HG03135 (cell line): Measurements from ENCODE around the gene CXCL5.

Experiments
- ATAC-seq: cut with Tn5 transposase; IDR thresholded peaks from one replicate; pipeline ENCODE4 v1.9.1; 2021; ENCODE audit warnings: mild to moderate bottlenecking, moderate library complexity; ENCODE audit not compliant: unreplicated experiment

CXCL5 gene

DNA sequence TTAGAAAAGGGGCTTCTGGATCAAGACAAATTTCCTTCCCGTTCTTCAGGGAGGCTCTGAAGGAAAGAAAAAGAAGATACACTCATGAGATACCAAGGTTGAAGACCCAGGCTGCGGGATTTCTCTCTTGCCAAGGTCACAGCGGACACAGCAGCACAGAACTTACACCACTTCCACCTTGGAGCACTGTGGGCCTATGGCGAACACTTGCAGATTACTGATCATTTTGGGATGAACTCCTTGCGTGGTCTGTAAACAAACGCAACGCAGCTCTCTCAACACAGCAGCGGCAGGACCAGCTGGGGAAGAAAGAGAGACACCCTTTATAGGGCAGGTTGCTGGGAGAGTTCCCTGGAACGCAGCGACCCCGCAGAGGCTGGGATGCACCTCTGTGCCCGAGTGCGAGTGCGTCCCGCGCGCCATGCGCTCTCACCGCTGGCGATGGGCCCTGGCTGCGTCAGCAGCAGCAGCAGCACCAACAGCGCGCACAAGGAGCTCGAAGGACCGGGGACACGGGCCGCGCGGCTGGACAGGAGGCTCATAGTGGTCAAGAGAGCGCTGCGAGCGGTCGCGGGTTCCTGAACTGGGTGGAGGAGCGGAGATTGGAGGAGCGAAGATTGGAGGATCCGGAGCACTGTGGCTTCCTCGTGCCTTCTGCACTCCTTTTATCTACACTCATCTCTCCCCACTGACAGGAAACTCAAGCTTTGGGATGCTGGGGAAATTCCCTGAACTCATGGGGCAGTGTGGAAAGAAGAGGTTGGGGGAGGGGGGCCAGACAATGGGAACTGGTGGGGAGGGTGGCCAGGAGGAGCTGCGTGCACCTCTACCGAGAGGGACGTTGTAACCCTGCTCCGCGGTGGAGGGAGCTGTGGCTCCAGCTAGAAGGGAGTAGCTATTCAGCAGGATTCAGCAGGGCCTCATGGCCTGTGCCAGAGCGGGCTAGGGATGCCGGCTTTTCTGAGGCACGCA is at the start of gene CXCL5:
TSS of gene CXCL5 (minus strand) at position 638 of the 972 bp plus-strand sequence. CDS start at position 542, 96 bp downstream.
- no peak for ATAC-seq

DNA sequence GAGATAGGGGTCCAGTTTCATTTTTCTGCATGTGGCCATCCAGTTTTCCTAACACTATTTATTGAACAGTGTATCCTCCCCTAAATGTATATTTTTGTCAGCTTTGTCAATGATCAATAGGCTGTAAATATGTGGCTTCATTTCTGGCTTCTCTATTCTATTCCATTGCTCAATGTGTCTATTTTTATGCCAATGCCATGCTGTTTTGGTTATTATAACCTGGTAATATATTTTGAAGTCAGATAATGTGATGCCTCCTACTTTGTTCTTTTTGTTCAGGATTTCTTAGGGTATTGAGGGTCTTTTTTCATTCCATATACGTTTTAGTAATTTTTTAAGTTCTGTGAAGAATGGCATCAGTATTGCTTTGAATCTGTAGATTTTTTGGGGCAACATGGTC is 48.7 kb upstream of the CXCL5 start:
- ATAC-seq, result no peak

DNA sequence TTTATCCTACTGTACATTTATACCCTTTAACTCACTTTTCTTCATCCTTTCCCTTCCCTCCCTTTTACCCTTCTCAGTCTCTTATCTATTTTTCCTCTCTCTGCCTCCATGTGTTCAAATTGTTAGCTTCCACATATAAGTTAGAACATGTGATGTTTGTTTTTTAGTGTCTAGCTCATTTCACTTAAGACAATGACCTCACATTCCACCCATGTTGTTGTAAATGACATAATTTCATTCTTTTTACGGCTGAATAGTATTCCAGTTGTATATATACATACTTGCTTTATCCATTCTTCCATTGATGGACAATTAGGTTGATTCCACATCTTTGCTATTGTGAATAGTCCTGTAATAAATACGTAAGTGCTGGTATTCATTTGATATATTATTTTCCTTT is 47.3 kb upstream of the CXCL5 start:
- ATAC-seq, result no peak

DNA sequence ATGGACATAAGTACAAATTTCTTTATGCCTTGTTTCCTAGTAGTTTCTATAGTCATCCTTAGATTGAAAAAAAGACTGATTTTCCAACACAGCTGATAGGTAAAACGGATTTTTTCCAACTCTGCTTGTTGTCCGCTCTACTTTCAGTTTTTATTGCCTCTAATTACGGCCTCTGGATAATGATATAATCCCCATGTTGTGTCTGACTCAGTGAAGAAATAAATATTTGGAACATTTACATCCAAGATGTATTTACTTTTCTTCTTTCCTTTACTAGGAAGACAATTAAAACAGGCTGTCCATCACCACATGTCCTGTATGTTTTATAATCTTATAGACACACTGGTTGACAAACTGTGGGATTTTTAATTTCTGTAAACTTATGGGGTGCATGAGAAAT is 46.8 kb upstream of the CXCL5 start:
- ATAC-seq, result no peak

DNA sequence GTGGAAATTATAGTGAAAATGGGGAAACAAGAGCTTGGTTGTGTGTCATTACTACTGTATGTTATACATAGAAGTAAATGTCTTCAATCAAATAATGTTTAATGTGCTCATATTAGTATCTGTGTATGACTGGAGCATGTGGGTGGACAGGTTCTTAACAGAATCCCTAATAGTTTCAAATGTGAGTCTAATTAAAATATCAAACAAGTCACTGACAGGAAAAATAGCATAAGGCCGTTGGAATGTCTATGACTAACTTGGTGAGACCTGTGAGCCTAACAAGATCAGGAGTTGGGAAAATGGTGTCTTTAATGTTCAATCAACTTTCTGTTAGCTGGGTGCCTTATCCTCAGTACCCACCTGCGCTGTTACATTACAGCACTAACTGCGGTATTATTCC is 46.2 kb upstream of the CXCL5 start:
- no peak for ATAC-seq

DNA sequence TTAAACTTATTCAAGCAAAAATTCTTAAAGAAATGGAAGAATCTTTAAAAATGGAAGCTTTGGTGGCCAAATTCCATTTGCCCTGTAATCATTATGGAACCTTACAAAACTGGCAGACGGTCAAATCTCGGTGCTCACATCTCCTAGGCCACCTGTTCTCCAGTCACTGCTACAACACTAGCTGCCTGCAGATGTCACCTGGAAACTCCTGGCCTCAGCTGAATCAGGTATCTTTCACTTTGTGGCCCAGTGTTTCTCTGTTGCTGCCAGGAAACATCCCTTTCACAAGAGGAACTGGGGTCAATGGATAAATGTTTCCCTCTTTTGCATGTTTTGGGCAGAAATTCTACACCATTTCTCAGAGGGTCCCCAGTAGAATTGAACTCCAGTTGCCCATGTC is 44.2 kb upstream of the CXCL5 start:
- ATAC-seq, result no peak

DNA sequence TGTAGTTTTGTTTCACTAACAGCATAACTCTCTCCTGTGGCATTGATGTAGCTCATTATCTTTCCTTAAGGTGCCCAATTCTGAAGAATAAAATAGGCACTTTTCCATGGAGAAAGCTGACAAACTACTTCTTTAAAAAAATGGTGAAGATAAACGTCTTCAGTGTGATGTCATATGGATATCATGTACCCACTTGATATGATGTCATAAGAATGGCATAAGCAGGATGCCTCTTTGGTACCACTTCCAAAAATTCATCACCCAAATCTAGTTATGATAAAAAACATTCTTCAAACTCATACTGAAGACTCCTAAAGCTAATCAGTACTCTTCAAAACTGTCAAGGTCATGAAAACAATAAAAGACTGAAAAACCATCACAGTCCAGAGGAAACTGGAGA is 42.9 kb upstream of the CXCL5 start:
- ATAC-seq, result no peak

DNA sequence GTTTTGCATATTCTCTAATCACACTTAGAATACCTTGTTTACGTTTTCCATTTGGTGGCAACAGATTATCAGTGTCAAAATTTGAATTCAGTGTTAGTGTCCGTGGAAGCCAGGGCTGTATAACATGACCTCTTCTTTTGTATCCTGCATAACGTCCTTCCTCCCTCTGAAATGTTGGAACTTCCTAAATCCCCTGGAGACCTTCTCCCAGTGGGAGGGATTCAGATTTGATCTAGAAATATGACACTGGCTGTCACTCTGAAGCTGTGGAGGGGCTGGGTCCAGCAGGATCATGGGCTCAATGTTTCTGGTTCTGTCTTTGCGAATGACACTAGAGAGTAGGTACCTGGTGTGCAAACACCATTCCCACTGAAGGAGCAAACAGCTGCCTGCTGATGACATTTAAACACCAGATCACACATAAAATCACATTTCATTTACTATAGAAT is 40.9 kb upstream of the CXCL5 start:
- ATAC-seq, result no peak

DNA sequence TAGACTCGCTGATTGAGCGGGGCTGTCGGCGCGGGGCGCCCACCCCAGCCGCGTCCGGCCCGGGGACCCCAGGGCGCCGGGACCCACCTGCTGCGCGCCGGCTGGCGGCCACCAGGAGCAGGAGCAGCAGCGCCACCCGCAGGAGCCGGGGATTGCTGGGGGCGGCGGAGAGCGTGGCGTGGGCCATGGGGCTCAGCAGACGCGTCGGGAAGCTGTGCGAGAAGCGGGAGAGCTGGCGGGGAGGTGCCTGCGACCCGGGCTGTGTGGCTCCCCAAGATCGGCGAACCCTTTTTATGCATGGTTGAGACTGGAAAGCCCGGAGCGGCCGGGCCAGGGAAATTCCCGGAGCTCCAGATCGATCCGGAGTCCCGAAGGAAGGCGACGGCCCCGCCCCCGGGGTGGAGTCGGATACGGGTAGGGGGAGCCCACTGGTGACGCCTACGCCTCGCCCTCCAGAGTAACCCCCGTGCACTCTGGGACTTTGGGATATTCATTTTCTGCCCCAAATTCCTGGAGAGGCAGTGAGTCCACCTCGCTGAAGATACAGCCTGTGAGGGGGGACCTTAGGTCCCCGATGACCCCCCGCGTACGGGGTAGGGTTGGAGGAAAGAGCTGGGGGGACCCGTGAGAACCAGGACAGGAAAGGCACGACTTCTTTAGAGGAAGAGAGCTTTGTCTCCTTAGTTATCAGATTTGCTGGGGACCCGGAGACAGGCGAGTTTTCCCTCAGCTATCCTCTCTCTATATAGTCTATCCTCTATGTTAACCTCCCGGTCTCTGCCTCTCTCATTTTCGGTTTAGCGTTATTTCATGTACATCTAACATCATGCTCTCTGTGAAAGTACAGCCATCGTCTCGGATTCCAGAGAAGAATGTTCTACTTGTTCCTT is 40.2 kb upstream of the CXCL5 start, which contains the start of gene CXCL3:
TSS of gene CXCL3 (minus strand) at position 265 of the 890 bp plus-strand sequence. CDS start at position 187, 78 bp downstream.
- ATAC-seq, result no peak

DNA sequence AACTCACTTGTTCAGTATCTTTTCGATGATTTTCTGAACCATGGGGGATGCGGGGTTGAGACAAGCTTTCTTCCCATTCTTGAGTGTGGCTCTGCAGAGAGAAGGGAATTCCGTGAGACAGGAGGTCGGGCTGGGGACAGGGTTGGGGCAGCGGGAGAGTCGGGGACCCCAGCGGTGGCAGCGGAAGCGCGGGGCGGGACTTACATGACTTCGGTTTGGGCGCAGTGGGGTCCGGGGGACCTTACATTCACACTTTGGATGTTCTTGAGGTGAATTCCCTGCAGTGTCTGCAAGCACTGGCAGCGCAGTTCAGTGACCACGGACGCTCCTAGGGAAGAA is 39.6 kb upstream of the CXCL5 start:
- ATAC-seq, result no peak

DNA sequence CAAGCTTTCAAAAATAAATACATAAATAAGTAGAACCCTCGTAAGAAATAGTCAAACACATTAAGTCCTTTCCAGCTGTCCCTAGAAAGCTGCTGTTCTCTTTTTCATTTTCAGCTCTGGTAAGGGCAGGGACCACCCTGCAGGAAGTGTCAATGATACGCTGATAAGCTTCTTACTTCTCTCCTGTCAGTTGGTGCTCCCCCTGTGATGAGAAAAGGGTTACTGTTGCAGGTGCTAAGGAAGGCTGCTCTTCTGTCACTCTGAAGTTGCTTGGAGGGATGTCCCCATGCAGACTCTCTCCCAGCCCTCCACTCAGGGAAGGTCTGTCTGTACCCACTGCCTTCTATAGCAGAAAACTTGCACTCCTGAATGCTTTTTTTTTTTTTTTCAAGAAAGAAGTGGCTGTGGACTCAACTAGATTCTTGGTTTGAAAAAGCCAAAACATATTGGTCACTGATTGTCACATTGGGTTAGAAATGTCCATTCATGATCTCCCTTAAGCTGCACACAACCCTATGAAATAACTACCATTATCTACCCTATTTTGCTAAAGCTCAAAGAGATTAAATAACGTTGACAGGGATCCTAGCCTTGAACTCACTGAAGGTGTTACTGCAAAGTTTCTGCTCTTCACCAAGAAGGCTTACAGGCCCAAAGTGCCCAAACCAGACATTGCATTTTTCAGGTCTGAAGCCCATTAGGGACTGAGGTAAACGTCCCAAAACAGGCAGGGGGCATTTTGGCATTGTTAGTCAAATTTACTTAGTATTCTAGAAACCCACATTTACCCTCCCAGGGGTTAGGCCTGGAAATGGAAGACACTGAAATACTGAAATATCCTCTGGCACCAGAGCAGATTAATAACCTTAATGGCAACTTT is 38.8 kb upstream of the CXCL5 start:
- no peak for ATAC-seq

DNA sequence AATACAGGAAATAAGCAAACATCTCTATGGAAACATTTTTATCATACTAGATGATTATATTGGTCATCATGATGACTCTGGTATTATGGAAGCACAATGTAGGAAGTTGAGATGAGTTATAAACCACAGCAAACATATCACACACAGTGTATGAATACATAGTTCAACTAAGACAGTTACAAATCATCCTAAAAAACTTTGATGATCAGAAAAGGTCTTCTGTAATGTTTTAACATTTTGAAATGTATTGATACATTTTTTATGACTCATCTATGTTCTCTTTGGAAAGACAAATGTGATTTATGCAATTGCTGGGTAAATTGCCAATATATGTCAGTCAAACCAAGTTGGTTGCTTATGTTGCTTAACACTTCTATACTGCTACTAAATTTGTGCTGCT is 35.3 kb upstream of the CXCL5 start:
- ATAC-seq, result no peak

DNA sequence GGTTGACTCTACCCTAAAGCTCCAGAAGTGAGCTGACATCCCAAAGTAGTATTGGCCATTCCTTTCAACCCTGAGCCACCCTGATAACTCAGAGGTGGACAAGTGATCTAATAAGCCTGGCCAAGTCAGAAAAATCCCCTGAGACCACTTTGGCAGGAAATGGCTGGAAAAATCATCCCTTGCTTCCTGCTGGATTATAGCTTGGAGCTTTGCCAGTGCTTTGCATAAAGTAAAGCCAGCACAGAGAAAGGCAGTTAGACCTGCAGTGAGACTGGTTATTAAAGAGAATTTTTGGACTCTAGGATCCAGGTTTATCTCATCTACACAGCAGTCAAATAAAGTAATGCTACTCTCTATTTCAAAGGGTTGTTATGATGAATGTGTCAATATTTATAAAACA is 33.6 kb upstream of the CXCL5 start:
- ATAC-seq, result no peak

DNA sequence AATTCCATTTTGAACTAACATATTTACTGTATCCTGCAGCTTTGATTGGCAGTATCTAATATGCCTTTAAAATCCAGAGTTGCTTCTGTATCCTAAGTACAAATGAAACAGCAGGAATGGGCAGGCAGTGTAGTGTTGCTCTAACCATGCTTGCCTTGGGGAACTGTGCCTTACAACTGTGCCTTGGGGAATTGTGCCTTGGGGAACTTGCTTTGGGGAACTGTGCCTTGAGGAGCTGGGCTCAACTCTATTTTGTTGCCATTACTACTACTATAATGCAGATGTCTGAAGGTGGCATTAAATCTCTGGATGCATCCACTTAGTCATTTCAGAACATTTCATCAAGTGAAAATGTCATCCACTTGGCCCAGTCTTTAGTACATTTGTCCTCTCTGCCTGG is 33.1 kb upstream of the CXCL5 start:
- ATAC-seq, result no peak

DNA sequence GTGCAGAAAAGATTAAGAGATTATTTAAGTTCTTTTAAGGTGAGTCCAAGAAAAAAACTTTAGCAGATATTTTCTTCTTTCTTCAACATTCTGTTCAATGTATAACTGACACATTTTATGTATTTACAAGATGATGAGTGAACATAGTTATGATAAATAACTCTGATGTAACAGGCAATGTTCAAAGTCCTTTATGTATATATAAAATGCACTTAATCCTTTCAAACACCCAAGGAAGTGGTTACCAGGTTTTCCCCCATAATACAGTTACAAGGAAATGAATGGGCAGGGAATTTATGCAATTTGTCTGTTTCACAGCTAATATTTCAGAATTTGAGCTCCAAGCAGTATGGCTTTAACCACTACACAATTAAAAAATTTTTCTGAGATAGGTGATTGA is 31.8 kb upstream of the CXCL5 start:
- ATAC-seq, result no peak

DNA sequence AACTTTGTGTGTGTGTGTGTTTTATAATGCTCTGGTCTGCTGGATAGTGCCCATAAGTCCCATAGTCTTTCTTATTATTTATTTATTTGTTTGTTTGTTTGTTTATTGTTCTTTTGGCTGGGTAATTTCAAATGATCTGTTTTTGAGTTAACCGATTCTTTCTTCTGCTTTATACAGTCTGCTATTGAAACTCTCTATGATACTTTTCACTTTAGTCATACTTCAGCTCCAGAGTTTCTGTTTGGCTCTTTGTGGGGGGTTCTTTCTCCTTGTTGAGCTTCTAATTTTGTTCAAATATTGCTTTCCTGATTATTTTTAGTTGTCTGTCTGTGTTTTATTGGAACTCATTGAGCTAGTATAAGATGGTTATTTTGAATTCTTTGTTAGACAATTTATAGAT is 30.0 kb upstream of the CXCL5 start:
- ATAC-seq, result no peak

DNA sequence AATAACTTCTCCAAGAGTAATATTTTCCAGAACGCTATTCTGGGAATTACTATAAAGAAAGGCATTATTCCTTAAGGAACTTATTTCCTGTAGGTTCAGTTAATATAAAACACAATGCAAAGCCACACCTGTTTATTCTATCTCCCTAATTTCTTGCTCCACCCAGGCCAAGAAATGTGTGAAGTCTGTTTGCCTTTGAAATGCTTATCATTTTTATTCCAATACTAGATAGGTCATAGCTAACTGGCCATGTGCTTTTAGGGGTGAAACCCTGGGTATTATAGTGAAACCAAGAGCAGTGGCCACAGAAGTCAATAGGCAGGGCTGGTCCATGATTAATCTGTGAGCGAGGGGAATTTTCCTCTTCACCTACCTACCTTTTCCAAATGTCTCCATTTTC is 25.2 kb upstream of the CXCL5 start:
- no peak for ATAC-seq

DNA sequence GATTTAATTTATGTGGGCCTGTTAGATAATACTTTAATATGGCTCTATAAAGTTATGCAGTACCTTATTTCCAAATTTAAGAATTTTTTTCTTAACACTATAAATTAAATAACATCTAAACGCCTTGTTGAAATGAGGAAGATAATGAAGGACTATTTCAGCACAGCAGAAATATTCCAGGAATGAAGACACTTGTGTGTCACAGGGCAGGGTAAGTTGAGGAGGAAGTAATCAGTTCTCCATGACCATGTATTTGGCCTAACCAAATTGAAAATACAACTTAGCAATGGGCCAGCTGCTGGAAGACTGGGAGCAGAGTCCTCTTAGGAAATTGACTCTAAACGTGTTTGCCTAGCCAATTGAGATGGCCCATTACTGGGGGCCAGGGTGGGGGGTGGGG is 23.1 kb upstream of the CXCL5 start:
- ATAC-seq, result no peak

DNA sequence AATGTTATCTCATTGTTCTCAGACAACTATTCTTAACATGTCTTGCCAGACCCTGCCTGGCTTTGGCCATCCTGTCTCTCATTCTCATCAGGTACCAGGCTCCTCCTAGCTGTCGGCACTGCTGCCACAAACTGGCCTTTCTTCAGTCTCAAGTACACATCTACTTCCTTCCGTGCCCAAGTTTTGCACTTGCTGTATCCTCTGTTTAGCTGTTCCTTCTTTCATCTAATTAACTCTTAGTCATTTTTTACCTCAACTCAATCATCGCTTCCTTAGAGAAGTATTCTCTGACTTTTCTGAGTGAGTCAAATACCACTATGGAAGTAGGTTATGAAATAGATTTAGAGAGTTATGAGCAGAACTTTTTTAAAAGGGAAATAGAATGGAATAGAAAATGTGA is 20.3 kb upstream of the CXCL5 start:
- ATAC-seq, result no peak

DNA sequence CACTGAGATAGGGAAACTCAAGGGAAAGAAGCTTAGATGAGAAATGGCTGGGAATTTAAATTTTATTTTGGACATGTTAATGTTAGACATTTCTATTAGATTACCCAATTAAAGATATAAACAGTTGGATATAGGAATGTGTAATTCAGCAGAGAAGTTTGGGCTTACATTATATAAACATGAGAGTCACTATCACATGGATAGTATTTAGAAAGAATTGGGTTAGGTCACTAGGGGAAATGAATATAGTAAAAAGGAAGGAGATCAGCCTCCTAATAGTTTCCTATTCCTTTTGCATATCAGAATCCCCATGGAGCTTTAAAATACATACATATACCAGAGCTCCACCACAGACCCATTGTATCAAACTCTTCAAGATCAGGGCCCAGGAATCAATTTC is 19.6 kb upstream of the CXCL5 start:
- no peak for ATAC-seq

DNA sequence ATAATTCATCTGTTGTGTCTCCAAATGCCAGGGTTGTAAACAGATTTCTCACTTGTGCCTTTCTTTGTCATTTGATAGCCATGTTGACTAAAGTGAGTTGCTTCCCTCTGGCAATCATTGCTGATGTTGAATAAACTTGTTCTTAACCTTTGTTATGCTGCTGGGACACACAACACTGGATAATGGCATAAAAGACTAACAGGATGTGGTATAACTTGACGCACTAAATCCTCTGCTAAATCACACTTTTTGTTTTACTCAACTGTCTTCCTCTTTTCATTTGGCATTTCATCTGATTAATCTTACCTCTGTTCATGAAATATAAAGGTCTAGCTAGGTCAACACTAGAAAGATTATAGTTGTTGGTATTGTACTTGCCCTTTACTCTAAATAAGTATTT is 17.6 kb upstream of the CXCL5 start:
- no peak for ATAC-seq
